ENCODE data around the gene KIAA1671. TPM values are rescaled to one million over a fixed set of nuclear protein-coding genes. Genes with fewer than 3 reads are reported as not detected.
"Not testable (repeated sequence)": the region's sequence is repeated elsewhere in the genome, so short reads cannot be mapped to it uniquely, and the experiment has no call there.

KIAA1671 gene
- total RNA-seq, 1 donor from 2014 or later: 30.0 TPM

DNA sequence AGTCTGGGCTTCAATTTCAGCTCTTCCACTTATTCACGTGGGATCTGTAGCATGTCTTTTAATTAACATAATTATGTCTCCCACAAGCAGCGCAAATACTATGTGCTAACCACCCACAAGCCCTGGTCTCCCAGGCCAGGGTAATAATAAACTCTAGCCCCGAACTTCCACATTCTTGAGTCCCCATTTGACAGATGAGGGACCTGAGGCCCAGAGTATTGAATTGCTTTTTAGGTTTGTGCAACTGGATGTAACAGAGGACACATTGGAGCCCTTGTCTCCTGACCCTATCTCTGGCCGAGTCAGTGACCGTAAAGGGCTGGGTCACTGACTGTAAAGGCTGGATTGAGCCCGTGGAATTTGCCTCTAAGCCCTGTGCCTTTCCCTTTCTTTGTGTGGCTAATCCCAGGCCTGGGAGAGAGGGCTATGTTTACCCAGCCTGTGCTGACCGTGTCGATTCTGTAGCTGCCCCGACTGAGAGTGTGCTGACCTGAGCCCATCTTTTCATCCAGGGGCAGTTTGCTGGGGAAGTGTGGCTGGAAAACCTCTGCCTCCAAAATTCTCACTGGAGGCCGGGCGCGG is 270.8 kb downstream of the KIAA1671 start:
- DNase-seq (ENCODE audit: low read depth, low spot score): no peak

DNA sequence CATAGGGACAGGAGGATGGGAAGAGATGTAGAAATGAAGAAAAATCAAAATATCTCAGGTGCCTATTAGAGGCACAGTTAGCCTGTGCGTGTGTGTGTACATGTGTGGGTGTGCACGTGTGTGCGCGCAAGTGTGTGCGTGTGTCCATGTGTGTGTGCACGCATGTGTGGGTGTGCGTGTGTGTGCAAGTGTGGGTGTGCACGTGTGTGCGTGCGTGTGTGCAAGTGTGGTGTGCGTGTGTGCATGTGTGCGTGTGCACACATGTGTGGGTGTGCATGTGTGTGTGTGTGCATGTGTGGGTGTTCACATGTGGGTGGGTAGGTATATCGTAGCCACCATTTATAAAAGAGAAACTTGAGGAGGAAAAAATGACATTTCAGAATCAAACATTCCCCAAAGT is 276.3 kb downstream of the KIAA1671 start:
- DNase-seq (ENCODE audit: low read depth, low spot score): no peak

DNA sequence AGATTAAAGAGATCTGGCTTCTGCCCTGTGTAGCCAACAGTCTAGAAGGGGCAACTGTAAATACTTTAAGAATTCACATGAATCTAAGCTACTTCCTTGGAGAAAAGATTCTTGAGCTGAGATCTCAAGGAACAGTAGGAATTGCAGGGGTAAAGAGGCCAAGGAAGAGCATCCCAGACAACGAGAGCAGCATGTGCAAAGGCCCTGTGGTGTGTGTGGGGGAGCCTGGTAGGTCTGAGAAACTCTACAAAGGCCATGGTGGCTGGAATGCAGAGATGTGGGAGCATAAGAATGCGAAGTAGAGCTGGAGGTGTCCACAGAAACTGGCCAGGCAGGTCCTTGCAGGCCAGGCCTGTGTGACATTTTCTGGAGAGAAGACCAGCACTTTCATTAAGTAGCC is 278.2 kb downstream of the KIAA1671 start:
- DNase-seq (ENCODE audit: low read depth, low spot score): not testable (repeated sequence)

DNA sequence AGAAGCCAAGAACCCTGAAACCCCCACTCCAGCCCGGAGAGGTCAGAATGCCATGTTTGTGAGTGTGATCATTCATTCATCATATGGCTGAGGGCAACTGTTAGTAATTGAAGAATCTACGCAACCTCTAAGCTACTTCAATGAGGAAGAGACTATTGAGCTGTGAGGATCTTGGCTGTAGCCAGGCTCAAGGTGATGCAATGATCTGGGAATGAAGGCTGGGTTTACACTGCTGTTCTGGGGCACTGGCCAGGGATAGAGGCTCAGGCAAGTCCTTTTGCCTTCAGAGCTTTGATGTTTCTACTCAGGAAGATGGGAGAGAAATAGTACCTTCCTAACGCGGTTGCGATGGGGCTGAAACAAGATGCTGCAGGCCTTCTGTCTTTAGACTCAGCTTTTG is 279.8 kb downstream of the KIAA1671 start:
- no peak for DNase-seq (ENCODE audit: low read depth, low spot score)

DNA sequence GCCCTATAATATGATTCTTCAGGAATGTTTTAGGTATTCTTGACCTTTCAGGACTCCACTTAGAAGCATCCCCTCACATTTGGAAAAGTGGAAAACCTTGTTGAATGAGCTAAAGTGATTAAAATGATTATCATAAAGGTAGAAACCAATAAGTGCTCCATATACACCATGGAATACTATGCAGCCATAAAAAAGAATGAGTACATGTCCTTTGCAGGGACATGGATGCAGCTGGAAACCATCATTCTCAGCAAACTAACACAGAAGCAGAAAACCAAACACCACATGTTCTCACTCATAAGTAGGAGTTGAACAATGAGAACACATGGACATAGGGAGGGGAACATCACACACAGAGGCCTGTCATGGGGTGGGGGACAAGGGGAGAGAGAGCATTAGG is 281.2 kb downstream of the KIAA1671 start:
- DNase-seq (ENCODE audit: low read depth, low spot score): not testable (repeated sequence)

DNA sequence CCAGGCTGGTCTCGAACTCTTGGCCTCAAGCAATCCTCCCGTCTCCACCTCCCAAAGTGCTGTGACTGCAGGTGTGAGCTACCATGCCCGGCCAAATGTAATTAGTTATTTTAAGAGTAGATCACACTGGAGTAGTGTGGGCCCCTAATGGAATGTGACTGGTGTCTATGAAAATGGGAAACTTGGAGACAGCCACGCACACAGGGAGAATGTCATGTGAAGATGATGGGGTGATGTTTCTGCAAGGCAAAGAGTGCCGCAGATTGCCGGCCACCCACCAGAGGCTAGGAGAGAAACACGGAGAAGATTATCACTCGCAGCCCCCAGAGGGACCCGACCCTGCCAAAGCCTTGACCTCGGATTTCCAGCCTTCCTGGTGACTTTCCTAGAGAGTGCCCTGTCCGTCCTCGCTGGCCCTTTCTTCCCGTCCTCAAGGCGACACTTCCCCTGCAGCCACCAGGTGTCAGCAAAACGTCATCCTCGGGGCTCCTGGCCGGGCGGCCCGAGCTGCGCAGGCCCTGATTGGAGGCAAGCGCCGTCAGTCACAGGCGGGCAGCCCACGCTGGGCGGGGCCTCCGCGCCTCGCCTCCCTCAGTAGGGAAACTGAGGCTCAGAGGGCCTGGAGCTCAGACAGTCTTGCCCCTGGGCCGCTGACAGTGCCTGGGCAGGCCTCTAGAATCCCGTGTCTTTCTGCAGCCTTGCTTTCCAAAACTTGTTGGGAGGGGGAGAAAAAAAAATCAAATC is 283.2 kb downstream of the KIAA1671 start:
- DNase-seq (ENCODE audit: low read depth, low spot score): peak; percentile 44

DNA sequence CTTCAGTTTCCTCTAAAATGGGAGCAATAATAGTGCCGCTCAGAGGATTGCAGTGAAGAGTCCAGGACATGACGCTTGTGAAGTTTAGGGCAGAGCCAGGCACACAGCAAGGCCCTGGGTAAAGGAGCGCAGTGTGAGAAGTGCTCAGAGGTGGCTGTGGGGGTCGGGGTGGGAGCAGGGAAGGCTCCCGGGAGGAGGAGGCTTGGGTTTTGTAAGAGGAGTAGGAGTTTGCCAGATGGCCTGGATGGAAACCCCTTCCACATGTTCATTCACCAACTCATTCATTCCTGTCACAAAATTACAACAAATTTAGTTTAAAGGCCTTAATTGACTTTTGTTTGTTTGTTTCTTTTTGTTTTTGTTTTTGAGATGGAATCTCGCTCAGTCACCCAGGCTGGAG is 283.9 kb downstream of the KIAA1671 start:
- no peak for DNase-seq (ENCODE audit: low read depth, low spot score)

DNA sequence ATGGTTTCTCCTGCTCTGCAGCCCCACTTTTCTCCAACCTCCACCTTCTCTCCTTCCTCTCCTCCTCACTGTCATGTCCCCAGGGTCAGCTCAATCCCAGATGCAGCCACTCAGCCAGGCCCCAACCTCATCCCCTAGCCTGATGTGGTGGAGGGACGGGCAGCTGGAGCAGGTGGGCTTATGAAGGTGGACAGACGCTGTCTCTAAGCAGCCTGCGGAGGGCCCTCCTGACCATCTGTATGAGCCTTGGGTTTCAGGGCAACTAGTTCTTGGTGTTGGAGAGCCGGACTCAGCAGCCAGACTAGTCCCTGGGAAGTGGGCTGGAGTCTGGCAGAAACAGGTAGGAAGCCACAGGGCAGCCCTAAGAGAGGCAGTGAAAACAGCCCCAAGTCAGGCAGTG is 285.0 kb downstream of the KIAA1671 start:
- DNase-seq (ENCODE audit: low read depth, low spot score): no peak

DNA sequence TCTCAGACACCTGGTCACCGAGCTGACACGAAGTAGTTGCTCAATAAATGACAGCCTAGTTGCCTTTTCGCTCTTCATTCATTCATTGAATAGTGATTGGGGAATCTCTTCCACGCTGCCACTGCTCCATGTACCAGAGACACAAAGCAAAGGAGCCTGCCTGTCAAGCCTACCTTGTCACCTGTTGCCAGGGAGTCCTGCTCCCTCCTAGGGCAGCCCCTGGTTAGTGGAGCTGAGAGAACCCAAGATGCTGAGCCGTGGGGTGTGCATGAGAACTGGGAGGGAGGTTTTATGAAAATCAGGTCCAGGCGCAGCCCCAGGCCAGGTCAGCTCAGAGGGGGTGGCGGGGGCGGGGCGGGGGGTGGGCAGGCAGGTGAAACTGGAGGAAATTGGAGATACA is 285.5 kb downstream of the KIAA1671 start:
- not testable (repeated sequence) for DNase-seq (ENCODE audit: low read depth, low spot score)

Other genes starting within 250 kb of the KIAA1671 start
- gene PIWIL3, start 178.0 kb upstream of the KIAA1671 start, total RNA-seq: not detected in 2 replicates
- gene SGSM1, start 146.5 kb upstream of the KIAA1671 start, total RNA-seq: 0.20 and 0.21 TPM in 2 replicates
- gene LHFPL7, start 6.0 kb upstream of the KIAA1671 start, total RNA-seq: not detected in 2 replicates
- gene CRYBB3, start 247.1 kb downstream of the KIAA1671 start, total RNA-seq: not detected in 2 replicates